Panc1 (cell line): ENCODE measurements around the gene DCUN1D4.

Source experiments
- CTCF ChIP-seq: fragments of 450-650 bp; IDR thresholded peaks from 2 replicates; pipeline ENCODE4 v1.5.1; 2017; ENCODE audit warnings: mild to moderate bottlenecking
- POLR2AphosphoS5 ChIP-seq: IDR thresholded peaks from 2 replicates; pipeline ENCODE4 v1.6.1; 2012; ENCODE audit warnings: mild to moderate bottlenecking, low read depth, low read length, moderate library complexity
- TCF7L2 ChIP-seq: IDR thresholded peaks from 2 replicates; pipeline ENCODE4 v1.6.1; 2011; ENCODE audit warnings: mild to moderate bottlenecking, low read depth, low read length, inconsistent platforms

DNA sequence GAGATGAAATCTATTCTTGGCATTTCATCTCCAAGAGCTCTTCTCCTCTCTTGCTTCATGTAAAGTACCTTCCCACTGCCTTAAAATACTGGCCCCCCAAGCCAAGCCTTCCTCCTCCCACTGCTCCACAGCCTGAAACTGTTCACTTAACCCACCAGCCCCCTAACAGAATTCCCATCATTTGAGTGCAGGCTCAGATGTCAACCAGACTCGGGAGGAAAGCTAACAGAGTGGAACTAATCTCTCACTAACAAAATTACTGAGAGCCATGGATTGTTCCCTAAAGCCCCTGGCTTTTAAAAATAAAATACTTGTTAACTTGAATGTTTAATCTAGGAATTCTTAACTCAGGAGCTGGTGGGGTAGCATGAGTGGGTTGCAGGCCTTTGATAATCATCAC lies 7.1 kb upstream of the DCUN1D4 start:
- TF ChIP-seq CTCF (no peak), POLR2AphosphoS5 (no peak), TCF7L2 (no peak)
